Hematopoietic multipotent progenitor cell treated with erythropoietin and hydrocortisone succinate and interleukin-3 and kit ligand, for 15 days (in vitro differentiated cells): ENCODE results near the gene PRKAG3.

Experiments
- DNase-seq: peaks from one replicate; pipeline ENCODE4 v3.0.0-alpha.2; 2015; ENCODE audit warnings: low spot score

PRKAG3 gene

DNA sequence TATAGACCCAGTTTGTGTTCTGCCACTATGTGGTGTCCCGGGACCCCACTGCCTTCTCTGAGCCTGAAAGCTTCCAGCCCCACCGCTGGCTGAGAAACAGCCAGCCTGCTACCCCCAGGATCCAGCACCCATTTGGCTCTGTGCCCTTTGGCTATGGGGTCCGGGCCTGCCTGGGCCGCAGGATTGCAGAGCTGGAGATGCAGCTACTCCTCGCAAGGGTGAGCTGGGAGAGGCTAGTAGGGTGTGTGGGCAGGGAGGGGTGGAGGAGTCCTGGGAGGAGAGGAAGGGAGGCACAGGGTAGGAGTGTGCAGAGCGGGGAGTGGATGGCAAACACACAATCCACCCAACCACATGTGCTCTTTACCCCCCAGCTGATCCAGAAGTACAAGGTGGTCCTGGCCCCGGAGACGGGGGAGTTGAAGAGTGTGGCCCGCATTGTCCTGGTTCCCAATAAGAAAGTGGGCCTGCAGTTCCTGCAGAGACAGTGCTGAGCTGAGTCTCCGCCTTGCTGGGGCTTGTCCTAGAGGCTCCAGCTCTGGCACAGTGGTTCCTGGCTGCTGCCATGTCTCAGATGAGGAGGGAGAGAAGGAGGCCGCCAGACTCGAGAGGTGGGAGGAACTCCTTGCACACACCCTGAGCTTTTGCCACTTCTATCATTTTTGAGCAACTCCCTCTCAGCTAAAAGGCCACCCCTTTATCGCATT is 16.9 kb downstream of the PRKAG3 start:
- DNase-seq: no peak

- DNase-seq: no peak
Measured at GRCh38 chr2:218813771-218814460, 17.7 kb downstream of the PRKAG3 start.

- no peak for DNase-seq
Measured at GRCh38 chr2:218812861-218813260, 18.7 kb downstream of the PRKAG3 start.

GRCh38 chr2:218812096-218812815 is 19.3 kb downstream of the PRKAG3 start:
- DNase-seq: no peak

- no peak for DNase-seq
Measured at GRCh38 chr2:218811382-218811781, 20.2 kb downstream of the PRKAG3 start.

- DNase-seq: no peak
Measured at GRCh38 chr2:218810256-218810655, 21.3 kb downstream of the PRKAG3 start.

- no peak for DNase-seq
Measured at GRCh38 chr2:218809515-218809914, 22.1 kb downstream of the PRKAG3 start.

DNA sequence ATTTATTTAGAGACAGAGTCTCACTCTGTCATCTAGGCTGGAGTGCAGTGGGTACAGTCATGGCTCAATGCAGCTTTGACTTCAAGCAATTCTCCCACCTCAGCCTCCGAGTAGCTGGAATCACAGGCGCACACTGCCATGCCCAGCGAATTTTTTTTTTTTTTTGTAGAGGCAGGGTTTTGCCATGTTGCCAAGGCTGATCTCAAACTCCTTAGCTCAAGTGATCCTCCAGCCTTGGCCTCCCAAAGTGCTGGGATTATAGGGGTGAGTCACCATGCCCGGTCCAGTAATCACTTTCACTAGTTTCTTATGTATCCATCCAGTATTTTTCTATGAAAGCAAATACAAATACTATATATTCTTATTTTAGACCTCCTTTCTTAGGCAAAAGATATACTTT is 24.0 kb downstream of the PRKAG3 start:
- no peak for DNase-seq

DNA sequence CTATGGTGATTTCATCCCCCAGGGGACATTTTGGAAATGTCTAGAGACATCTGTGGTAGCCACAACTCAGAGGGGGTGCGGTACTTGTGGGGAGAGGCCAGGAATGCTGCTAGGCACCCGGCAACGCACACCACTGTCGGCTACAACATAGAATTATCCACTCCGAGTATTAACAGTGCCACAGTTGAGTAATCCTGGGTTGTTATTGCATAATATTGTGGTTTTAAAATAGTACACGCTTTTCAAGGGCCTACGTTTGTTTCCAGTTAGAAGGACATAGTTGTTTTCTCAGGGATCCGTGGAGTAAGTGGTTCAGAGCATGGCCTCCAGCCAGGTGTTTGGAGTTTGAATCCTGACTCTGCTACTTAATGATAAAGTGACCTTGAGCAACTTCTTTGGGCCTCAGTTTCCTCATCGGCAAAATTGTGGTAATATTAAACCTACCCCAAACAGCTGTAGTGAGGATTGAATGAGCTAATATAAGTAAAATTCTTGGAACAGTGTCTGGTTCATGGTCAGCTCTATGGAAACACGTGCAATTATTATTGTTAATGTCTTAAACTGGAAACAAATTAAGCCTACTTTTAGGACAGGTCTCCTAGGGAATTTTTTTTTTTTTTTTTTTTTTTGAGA is 25.1 kb downstream of the PRKAG3 start:
- DNase-seq: no peak

GRCh38 chr2:218805627-218806026 is 26.0 kb downstream of the PRKAG3 start:
- DNase-seq: no peak

GRCh38 chr2:218804817-218805216 is 26.8 kb downstream of the PRKAG3 start:
- no peak for DNase-seq

- no peak for DNase-seq
Measured at GRCh38 chr2:218802386-218802994, 29.1 kb downstream of the PRKAG3 start.

DNA sequence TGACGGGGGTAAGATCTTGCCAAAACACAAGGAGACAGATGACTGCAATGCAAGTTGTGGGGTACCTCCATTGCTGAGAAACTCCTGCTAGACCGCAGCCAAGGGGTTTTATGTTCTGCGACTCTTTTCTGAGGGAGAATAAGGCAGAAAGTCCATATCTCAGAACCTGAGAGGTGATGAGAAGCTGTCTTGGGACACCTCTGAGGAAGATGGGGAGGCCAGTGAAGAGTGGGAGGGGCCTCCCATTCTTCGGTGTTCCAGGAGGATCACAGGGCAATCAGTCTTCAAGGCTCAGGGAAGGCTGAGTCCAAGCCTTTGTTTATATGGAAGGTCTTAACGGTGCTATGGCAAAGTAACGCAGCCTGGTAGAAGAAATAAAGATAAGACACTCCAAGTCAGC is 31.6 kb downstream of the PRKAG3 start:
- no peak for DNase-seq

DNA sequence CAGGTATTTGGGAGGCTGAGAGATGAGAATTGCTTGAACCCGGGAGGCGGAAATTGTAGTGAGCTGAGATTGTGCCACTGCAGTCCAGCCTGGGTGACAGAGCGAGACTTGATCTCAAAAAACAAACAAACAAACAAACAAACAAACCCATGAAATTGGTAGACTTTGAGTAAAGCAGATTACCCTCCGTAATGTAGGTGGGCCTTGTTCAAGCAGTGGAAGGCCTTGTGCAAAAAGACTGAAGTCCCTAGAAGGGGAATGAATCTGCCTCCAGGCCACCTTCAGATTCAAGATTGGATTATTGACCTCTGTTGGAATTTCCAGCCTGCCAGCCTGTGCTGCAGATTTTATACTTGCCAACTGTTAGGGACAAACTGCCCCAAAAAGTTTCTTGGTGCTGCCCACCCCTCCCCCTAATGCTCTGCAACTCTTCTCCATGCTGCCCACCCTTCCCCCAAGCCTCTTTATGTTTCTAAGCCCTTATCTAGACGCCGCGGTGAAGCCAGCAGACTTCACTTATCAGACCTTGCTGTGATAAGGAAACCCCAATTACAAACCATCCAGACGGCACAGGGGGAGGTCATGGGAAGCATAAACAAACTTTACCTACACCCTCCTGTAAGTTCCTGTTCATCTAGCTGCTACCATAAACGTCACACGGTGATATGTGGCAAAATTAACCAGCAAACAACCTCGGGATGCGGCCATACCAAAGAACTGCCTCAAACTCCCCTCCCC is 32.7 kb downstream of the PRKAG3 start:
- no peak for DNase-seq

DNA sequence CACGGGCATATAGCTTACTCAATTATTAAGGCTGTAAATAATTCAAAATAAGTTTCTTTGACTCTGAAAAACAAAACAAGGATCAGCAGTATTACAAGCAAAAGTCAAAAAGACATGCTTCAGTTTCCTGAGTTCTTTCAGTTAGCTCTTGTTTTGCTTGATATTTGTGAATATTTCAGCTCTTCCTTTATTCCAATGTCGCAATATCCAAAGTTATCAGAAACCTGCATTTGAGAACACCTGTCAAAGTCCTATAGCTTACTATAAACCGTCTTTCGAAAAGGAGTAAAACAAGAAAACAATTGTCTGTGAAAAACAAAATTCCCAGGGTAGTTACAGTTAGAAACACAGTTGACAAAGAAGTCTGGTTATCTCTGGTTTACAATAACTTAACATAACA is 34.9 kb downstream of the PRKAG3 start:
- no peak for DNase-seq

- DNase-seq: no peak
Measured at GRCh38 chr2:218792433-218792832, 39.2 kb downstream of the PRKAG3 start.

DNA sequence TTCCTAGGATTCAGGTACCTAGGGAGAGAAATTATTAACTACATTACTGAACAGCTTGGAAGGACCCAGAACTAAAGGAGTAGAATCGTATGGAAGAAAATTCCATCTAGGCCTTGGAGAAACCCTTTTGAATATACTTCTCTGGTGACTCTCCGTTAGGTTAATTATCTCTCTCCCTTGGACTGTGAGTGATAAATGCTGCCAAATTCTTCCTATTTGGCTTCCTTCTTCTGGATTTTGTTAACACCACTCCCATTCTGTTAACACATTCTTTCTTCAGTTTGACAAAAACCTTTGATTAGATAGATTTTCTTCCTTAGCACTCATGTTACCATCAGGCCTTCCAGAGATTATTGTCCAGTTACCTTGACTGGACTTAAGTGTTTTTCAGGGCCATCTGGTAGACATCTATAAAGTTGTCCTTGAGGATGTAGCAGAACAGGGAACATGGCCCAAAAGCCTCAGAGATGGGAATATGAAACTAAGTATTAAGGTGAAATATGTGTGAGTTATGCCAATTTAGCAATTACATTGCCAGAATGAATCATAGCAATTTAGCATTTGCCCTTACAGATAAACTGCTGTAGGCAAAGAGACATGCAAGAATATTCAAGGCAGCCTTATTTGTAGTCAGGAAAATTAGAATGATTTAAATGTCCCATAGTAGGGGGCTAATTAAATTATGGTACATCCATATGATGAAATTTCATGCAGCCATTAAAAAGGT is 42.9 kb downstream of the PRKAG3 start:
- no peak for DNase-seq

GRCh38 chr2:218786133-218786532 is 45.5 kb downstream of the PRKAG3 start:
- no peak for DNase-seq

GRCh38 chr2:218785103-218785502 is 46.5 kb downstream of the PRKAG3 start:
- no peak for DNase-seq

GRCh38 chr2:218783688-218784087 is 47.9 kb downstream of the PRKAG3 start:
- DNase-seq: no peak

- DNase-seq: no peak
Measured at GRCh38 chr2:218782528-218782844, 49.1 kb downstream of the PRKAG3 start.
